Vagina (tissue), 2 donors: ENCODE data around the gene GPR137B.

ENCODE experiments used
- CTCF ChIP-seq, 3 experiments: fragments of 450-650 bp in 2 of 3; fragments of 200-600 bp in 1 of 3; sonication (generic) in 1 of 3; IDR thresholded peaks; one replicate each; pipeline ENCODE4 v1.5.1; 2017 to 2019; ENCODE audit warnings: antibody characterized with exemption in 3 of 3, mild to moderate bottlenecking in 2 of 3, moderate library complexity in 2 of 3
- POLR2A ChIP-seq, 2 donors: fragments of 450-650 bp; IDR thresholded peaks; one replicate each; pipeline ENCODE4 v1.6.1; 2017; ENCODE audit warnings: antibody characterized with exemption in 2 of 2, mild to moderate bottlenecking in 2 of 2, moderate library complexity in 2 of 2
- POLR2AphosphoS5 ChIP-seq, 2 donors: sonication (generic); formaldehyde crosslinking; IDR thresholded peaks; one replicate each; pipeline ENCODE4 v1.9.0; 2017; ENCODE audit warnings: antibody characterized with exemption in 2 of 2, mild to moderate bottlenecking in 2 of 2, low read depth in 1 of 2; ENCODE audit not compliant: insufficient read depth in 1 of 2

GRCh38 chr1:236204656-236205055, 62.3 kb downstream of the GPR137B start:
- TF ChIP-seq CTCF (IDR thresholded peaks at IDR 0.05) (no peak), POLR2A (IDR thresholded peaks at IDR 0.05) (no peak), POLR2AphosphoS5 (IDR thresholded peaks at IDR 0.05; ENCODE audit: insufficient read depth in 1 of 2, low read depth in 1 of 2) (no peak)
